SK-N-SH (cell line): Measurements from ENCODE around the gene RHOBTB3.

Experiments used
- CTCF ChIP-seq: fragments of 200-600 bp; sonication (generic); IDR thresholded peaks from 2 replicates; pipeline ENCODE4 v1.6.1; 2017; ENCODE audit warnings: antibody characterized with exemption, mild to moderate bottlenecking, moderate library complexity
- EZH2phosphoT487 ChIP-seq: fragments of 200-600 bp; sonication (generic); IDR thresholded peaks from 2 replicates; pipeline ENCODE4 v1.6.1; 2017; ENCODE audit warnings: low read depth, mixed run types, mild to moderate bottlenecking, antibody characterized with exemption, moderate library complexity, borderline replicate concordance
- NRF1 ChIP-seq: IDR thresholded peaks from 2 replicates; pipeline ENCODE4 v1.6.1; 2012; ENCODE audit warnings: low read depth, mild to moderate bottlenecking, low read length
- RCOR1 ChIP-seq: fragments of 150-350 bp; IDR thresholded peaks from 2 replicates; pipeline ENCODE4 v1.6.1; 2017; ENCODE audit warnings: antibody characterized with exemption, low read length
- RFX5 ChIP-seq: IDR thresholded peaks from 2 replicates; pipeline ENCODE4 v1.6.1; 2012; ENCODE audit warnings: mild to moderate bottlenecking, improper control_type of control experiment, low read length
- TCF12 ChIP-seq: IDR thresholded peaks from 2 replicates; pipeline ENCODE4 v1.4.0; 2012
- YY1 ChIP-seq: IDR thresholded peaks from 2 replicates; pipeline ENCODE4 v1.4.0; 2012; ENCODE audit warnings: low read depth, mild to moderate bottlenecking
- ZBTB33 ChIP-seq: IDR thresholded peaks from 2 replicates; pipeline ENCODE4 v1.4.0; 2012; ENCODE audit warnings: low read depth, borderline replicate concordance

- TF ChIP-seq CTCF = no peak
- TF ChIP-seq RFX5 = no peak
- TF ChIP-seq EZH2phosphoT487 = no peak
- TF ChIP-seq ZBTB33 = no peak
- TF ChIP-seq RCOR1 = no peak
- TF ChIP-seq TCF12 = peak; percentile 52; the same call in 1 of the 2 replicates
- TF ChIP-seq YY1 = no peak
- TF ChIP-seq NRF1 = no peak
Observed at GRCh38 chr5:95715799-95716461, 15.2 kb upstream of the RHOBTB3 start.
